Fibroblast of pulmonary artery (primary cell): ENCODE data around the gene C9orf40.
A peak's percentile ranks its signal among the peaks of the same experiment; 100 is the strongest.

Source experiments
- DNase-seq: peaks from one replicate; pipeline ENCODE4 v3.0.0-alpha.2; 2010; ENCODE audit warnings: low read depth
- H3K4me3 ChIP-seq: replicated peaks from 2 replicates; pipeline ENCODE4 v1.5.1; 2011; ENCODE audit warnings: low read depth, mild to moderate bottlenecking, control low read depth, low read length, moderate library complexity
- CTCF ChIP-seq: IDR thresholded peaks from 2 replicates; pipeline ENCODE4 v1.5.1; 2011; ENCODE audit warnings: mild to moderate bottlenecking, control low read depth, low read length, inconsistent platforms; ENCODE audit errors: missing control alignments

The C9orf40 gene

GRCh38 chr9:74977287-74977686, 24.6 kb upstream of the C9orf40 start:
- DNase-seq: no peak
- no peak for TF ChIP-seq CTCF
- H3K4me3 ChIP-seq: no peak overlapping the region

GRCh38 chr9:74975538-74975937, 22.8 kb upstream of the C9orf40 start:
- no peak for DNase-seq
- TF ChIP-seq CTCF: no peak
- H3K4me3 ChIP-seq: no peak overlapping the region

GRCh38 chr9:74974558-74974957, 21.8 kb upstream of the C9orf40 start:
- no peak for DNase-seq
- no peak overlapping the region for H3K4me3 ChIP-seq
- no peak for TF ChIP-seq CTCF

- no peak for TF ChIP-seq CTCF
- DNase-seq: no peak
- H3K4me3 ChIP-seq: no peak overlapping the region
Observed at GRCh38 chr9:74973714-74974113, 21.0 kb upstream of the C9orf40 start.

- no peak for TF ChIP-seq CTCF
- DNase-seq: no peak
- no peak overlapping the region for H3K4me3 ChIP-seq
Observed at GRCh38 chr9:74963056-74963455, 10.3 kb upstream of the C9orf40 start.

- DNase-seq: no peak
- TF ChIP-seq CTCF: no peak
- H3K4me3 ChIP-seq: no peak overlapping the region
Observed at GRCh38 chr9:74961496-74961895, 8.8 kb upstream of the C9orf40 start.

GRCh38 chr9:74960561-74960960, 7.8 kb upstream of the C9orf40 start:
- H3K4me3 ChIP-seq: no peak overlapping the region
- DNase-seq: peak; percentile 72
- TF ChIP-seq CTCF: no peak
